DMS 273 (cell line): ENCODE measurements around the gene BCDIN3D.
"Not testable (repeated sequence)": the region's sequence is repeated elsewhere in the genome, so short reads cannot be mapped to it uniquely, and the experiment has no call there.

Experiments
- DNase-seq: peaks from one replicate; lab custom pipeline; 2025; ENCODE audit not compliant: unreplicated experiment; lab: John Stamatoyannopoulos, UW

BCDIN3D gene

DNA sequence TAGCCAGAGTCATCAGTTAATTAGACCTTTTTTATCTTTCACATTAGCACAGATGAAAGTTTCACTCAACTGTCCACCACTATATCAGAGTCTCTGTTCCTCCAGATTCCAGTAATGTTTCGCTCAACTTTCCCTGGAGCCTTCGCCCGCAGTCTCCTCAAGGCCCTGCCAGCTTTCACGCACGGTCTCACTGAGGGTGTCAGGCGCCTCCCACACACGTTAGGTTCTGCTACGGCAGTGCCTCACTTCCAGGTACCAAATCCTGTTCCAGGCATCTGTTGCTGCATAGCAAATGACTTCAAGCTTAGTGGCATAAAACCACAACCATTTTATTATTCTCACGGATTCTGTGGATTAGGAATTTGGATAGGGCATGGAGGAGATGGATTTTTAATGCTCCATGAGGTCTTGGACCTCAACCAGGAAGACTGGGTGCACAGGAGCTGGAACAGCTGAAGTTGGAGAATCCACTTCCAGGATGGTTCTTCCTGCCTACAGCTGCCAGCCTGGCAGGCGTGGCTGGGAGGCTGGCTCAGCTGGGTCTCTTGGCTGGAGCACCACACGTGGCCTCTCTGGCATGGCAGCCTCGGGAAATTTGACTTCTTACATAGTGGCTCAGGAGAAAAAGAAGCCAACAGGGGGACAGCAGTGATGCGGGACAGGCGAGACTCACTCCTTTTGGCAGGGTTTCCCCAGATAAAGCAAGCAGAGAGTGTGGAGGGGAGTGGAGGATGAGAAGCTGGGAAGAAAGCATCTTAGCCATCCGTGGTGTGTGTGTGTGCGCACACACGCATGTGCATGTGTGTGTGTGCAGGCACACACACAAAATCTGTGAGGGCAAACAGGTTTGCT lies 21.3 kb upstream of the BCDIN3D start:
- DNase-seq = peak; percentile 84

DNA sequence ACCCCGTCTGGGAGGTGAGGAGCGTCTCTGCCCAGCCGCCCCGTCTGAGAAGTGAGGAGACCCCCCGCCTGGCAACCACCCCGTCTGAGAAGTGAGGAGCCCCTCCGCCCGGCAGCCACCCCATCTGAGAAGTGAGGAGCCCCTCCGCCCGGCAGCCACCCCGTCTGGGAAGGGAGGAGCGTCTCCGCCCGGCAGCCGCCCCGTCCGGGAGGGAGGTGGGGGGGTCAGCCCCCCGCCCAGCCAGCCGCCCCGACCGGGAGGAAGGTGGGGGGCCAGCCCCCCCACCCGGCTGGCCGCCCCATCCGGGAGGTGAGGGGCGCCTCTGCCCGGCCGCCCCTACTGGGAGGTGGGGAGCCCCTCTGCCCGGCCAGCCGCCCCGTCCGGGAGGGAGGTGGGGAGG lies 18.0 kb upstream of the BCDIN3D start:
- DNase-seq = not testable (repeated sequence)

DNA sequence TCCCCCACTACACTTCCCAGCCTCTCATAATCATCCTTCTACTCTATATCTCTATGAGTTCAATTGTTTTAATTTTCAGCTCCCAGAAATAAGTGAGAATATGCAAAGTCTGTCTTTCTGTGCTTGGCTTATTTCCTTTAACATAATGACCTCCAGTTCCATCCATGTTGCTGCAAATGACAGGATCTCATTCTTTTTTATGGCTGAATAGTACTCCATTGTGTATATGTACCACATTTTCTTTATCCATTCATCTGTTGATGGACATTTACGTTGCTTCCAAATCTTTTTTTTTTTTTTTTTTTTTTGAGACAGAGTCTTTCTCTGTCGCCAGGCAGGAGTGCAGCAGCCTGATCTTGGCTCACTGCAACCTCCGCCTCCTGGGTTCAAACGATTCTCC lies 13.0 kb upstream of the BCDIN3D start:
- DNase-seq = not testable (repeated sequence)

DNA sequence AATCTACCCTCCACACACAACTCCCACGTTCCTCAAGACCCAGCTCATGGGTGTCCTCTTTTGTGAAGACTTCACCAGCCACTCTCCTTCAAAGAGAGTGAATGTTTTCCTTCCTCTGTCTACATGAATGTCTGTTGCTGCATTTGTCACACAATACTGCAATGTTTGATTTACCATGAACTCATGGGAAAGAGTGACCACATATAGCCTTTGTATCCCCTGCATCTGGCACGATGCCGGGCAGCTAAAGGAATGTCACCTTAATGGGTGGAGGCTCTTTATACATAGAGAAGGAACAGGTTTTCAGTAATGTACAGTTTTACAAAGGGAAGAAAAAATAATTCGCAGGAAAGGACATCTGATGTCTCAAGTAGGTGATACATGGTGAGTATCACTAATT lies 12.1 kb upstream of the BCDIN3D start:
- DNase-seq = no peak

DNA sequence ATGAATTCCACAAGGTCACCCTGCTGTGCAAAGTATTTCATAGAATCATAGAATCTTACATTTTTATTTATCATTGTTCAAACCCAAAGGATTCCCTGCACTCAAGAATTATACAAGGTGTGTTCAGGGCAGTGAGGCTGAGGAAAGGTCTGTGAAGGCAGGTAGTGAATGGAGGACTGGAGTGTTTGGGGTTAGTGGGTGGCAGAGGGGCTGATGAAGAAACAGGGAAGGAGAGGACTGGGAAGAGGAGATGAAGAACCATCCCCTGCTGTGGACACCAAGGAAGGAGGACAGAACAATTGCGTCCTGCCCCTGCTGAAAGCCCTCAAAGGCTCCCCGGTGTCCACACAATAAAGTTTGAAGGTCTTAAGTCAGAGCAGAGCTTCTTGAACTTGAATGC lies 10.8 kb upstream of the BCDIN3D start:
- no peak for DNase-seq

DNA sequence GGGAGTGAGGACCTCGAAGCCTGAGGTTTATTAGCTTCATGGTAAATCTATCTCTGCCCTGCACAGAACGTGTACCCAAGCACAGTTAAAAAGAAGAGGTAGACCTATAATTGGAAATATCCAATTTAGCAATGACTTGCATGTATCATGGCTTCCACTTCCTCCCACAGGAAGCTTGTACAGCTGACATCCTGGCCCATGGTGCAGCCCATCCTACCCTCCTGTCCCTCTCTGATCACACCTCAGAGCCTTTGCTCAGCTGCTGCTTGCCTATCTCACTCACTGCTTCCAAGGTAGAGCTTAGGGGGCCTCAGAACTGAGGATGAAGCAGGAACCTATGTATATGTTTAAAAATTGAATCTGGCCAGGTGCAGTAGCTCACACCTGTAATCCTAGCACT lies 4.3 kb upstream of the BCDIN3D start:
- DNase-seq = no peak

DNA sequence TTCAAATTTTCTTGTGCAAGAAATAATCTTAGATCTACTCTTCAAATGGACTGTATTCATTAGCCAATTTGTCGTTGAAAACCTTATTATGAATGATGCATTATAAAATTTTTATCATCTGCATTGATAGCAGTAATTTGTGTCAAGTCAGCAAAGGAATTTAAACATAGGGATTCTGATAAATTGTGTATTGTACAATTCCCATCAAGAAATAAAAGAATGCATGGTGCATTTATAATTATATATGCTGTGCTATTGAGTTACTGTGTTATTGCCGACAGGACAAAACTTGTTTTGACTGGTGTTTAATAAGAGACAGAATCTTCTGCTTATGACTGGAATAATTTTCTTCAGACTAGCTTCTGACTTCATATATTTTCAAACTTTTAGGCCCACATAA lies 3.1 kb upstream of the BCDIN3D start:
- DNase-seq = no peak

DNA sequence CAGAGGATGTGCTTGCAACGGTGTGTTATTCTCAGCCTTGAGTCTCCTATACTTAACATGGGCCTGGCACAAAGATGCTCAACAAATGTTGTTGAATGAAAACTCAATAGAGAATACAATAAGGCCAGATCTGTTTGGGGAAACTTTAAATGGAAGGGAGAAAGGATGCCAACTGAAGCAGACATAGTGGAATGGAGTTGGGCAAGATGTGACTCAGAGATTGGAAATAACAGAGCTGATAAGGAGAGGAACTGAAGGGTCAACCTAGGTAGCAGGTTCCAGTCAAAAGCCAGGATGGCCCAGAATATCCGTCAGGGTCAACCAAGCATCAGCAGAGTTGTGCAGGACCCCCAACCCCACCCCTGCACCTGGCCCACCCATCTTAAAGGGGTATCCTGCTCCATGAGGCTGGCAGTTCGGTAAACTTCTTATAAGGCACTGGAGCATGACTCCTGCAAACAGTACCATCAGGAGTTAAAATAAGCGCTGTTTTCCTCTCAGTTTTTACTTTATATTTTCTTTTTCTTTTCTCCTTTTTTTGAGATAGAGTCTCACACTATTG lies 1.1 kb upstream of the BCDIN3D start:
- no peak for DNase-seq

DNA sequence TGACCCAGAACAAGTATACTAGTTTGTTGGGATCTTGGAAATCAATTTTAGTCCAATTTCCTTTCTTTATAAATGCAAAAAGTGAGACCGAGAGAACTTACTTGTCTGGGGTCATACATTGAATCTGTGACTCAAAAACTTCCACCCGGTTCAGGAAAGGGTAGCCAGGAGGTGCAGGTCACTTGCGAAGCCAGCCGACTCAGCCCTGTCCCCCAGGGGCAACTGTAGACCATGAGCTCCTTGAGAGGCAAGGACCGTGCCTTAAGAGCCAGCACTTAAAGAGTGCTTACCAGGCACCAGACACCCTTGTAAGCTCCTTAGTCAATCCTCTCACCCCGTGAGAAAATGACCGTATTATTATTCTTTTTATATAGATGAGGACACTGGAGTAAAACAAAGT lies 505 bp upstream of the BCDIN3D start:
- DNase-seq = no peak

DNA sequence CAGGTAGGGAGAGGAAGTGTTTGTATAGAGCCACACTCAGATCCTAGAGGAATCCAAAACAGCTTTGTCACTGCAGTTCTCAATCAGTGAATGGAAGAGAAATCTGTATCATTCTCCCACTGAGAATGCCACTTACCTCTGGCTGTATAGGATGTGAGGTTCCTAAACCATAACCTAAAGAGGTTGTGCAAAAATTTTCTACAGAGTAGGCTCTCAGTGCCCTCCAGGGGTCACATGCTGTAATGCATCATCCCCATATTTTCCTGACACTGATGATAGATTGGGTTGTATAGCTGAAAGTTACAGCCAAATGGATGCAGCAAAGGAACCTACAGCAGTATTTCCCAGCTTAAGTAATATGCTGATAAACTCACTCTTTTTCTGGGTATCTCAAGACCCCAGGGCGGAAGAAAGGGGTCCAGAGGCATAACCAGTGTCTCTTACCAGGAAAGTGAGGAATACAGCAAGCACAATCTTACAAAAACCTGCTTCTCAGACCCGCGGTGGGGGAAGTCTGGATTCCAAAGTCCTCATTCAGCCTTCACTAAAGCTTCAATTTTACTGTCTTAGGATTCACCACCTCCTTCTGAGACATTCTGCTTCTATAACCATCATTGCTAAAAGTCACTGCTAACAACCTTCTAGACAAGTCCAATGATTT lies 3.8 kb downstream of the BCDIN3D start:
- peak; percentile 63 for DNase-seq

DNA sequence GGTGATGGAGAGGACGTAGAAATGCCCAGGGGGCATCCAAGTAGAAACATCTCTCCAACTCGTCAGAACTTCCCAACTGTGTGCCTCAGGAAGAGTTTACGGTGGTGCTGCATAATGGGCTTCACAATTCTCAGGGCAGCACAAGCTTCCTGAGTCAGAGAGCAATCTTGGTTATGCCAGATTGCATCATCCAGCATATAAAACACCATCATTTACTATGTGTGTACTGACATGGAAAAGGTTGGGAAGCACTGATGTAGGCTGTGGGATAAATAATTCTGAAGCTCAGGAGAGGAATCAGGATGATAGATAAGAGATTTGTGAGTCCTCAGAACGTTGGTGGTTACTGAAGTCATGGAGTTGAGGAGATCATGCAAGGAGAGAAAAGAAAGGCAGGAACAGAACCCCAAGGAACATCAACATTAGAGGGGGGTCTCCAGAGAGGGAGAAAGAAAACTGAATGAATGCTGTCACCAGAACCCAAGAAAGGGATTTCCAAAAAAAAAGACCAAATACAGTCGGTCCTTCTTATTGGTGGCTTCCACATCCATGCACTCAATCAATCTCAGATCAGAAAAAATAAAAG lies 10.0 kb downstream of the BCDIN3D start:
- DNase-seq = no peak

DNA sequence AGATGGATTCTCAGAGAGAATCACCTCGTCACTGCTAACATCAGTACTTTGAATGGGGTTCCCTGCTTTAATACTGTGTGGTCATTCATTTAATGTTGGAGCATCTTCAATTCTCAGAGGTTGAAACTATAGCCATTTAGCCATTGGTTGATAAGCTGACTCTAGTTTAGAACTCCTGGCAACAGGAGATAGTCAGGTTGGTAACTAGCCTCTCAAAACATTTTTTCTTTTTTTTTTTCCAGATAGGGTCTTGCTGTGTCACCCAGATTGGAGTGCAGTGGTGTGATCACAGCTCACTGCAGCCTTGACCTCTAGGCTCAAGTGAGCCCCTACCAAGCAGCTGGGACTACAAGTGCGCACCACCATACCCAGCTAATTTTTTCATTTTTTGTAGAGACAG lies 11.2 kb downstream of the BCDIN3D start:
- DNase-seq = no peak

DNA sequence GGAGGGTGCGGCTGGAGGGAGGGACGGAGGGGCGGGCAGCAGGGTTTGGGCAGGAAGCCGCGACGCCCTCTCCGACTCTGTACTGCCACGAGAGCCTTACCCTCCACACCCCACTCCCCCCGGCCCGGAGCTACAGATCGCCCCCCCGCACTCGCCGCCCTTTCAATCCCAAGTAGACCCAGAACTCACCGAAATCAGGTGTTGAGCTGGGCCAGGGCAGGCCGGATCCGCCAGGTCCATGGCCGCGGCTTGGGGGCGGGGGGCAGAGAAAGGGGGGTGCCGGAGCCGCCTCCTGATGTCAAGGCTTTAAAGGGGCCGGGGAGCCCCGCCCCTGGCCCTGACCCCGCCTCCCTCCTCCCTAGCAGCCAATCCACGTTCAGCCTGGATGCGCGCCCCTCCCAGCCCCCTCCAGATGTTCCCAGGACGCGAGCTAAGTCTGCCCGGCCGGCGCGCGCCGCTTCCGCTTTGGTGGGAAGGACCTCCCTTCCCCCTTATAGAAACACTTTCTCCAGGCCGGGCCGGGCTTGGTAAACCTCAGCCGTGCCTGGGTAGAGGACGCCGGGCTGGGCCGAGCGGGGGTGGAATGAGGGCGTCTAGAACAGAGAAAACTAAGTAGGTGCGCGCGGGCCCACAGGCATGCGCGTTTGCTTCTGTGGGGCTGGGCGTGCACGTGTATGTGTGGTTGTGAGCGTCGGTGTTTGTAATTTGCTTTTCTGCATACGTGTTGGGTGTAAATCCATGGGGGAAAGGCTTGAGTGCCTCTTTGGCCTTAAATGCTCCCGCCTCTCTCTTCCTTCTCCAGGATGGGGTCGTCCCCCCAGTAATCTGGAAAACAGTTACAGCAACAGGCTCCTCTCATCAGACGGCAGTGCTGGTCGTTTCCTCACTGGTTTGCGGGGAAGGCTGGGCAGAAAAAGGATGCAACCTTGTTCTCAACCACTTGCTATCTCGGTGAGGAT lies 14.5 kb downstream of the BCDIN3D start, which contains the start of gene NCKAP5L:
Gene NCKAP5L, minus strand, starts transcription at position 281 of the 959 bp plus-strand sequence. CDS start 24,369 bp downstream, outside the sequence.
- DNase-seq = peak; percentile 96

DNA sequence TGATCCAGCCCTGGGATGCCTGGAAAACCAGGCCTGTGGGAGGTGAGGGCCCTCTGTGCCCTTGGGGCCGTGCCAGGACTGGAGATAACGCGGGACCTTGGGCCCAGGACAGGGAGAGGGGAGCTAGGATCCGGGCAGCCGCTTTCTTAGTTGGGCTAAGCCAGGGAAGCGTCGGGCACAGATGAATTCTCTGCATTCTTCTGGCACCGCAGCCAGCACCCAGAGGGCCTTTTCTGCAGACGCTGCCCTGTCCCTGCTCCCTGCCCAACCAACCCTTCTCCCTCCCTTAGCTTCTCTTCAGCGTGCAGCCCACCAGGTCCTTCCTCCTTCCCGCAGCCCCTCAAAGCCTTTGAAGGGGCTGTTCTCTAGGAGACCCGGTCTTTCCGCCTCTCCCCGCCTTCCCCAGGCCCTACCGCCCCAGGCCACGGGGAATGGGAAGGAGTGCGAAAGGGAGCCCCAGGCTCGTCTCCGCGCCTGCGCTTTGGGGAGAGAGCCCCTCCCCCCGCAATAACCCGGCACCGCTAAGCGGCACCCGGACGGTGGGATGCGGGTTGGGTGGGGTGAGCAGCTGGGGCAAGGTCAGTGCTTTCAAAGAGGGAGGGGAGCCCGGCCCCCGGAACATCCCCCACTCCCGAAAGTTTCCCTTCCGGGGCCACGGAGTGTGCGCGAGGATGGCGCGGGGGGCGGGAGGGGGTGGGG lies 15.4 kb downstream of the BCDIN3D start:
- DNase-seq = peak; percentile 85

DNA sequence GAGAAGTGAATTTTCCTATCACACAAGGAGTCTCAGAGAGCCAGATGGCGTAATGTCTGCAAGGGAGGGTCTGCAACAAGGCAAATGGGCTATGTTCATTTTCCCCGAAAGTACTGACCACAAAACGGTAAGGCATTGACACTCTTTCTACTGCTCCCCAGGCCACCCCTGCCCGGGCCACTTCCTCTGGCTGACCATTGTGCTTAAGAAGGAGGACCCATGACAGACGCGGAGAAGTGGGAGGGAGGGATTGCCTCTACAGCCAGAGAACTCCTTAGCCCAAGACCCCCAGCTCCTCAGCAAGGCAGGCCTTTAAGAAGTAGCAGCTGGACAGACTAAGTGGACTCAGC lies 15.9 kb downstream of the BCDIN3D start:
- DNase-seq = no peak

DNA sequence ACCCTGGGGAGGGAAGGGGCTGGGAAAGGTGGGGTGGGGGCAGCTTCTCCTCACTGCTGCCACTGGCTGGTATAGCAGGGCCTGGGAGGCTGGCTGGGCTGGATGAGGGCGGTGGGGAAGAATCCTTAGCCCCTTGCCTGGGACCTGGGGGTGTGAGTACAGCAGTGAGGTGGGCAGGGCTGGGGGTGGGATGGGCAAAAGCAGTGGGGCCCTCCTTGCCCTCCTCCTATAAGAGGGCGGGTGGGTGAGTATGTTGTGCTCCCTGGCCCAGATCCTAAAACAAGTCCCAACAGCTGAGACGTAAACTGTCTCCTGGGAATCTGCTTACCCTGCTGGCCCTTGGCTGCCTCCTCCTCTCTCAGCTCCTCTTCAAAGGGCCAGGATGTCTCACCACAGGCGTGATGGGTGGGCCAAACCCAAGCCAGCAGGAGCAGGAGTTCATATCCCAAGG lies 16.9 kb downstream of the BCDIN3D start:
- DNase-seq = no peak

DNA sequence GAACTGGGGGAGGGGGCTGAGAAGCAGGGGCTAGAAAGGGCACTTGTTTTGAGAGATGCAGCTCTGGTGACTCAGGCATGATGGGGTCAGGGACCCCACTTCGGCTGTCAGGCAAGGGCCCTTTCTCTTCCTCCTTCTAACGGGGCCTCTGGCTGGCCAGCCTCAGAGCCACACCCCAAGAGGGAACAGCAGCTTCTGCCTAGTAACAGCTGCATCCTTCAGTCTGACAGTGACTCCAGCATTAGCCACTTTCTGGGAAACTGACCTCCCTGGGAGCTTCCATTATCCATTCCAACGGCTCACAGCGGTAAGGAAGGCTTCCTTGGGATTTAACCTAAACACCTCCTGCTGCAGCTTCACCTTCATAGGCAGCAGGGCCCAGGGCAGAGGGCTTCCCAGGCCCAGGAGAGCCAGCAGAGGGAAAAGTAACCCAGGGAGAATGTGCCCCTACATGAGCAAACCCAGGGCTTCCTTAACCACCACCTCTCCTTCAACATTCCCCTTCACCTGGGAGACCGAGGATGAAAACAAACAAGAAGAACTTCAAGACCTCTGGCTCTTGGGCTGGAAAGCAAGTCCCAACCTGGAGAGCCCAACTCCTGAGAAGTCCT lies 17.4 kb downstream of the BCDIN3D start:
- DNase-seq = peak; percentile 14

DNA sequence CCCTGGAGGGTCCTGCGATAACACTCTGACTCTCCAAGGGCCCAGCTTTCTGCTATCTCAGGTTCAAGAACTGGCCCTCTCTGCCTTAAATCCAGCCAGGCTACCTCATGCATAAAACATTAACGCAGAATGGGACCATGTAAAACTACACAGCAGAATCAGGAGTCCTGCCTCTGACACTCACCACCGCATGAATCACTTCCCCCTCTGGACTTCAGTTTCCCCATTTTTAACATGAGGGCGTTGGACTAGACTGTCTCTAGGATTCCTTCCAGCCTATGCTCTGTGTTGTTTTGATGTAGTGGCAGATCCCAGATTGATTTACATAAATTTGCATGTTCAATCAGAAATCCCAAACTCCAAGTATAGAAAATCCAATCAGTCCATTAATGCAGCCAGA lies 18.0 kb downstream of the BCDIN3D start:
- DNase-seq = no peak

DNA sequence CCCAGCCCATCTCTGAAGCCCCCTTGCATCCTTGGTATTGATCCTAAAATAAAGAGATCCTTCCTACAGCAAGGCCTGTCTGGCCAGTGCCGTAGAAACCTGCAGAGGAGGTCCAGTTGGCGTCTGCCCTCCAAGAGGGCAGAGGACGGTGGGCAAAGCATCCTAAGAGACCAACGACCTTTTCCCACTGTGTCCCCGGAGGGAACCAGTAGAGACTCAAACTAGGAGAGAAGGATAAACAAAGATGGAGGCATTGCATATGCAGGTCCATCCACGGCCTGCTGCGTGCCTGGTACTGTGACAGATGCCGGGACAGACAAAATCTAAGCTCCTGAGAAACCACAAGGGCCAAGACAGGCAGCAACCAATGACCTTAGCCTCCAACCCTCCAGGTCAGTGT lies 18.5 kb downstream of the BCDIN3D start:
- no peak for DNase-seq

DNA sequence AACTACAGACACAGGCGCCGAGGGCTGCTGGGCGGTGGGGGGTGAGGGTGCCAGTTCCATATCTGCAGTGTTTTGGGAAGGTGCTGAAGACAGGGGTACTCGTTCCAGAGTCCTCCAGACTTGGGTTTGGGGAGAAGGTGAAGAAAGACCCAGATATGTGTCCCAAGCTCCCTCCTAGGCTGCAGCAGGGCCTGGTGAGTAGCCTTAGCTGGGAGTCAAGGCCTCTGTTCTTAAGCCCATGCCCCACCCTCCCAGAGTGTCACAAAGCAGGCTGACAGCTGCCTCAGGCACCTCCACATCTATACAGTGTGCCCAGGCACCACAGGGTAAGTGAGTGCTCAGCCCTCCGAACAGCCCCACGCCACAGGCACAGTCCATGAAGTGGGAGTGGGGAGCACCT lies 19.0 kb downstream of the BCDIN3D start:
- no peak for DNase-seq
